HG03103 (cell line): Measurements from ENCODE around the gene PCDHGA7.
"Not testable (repeated sequence)": the region's sequence is repeated elsewhere in the genome, so short reads cannot be mapped to it uniquely, and the experiment has no call there.

ENCODE experiments used
- ATAC-seq: cut with Tn5 transposase; IDR thresholded peaks from one replicate; pipeline ENCODE4 v1.9.1; 2021; ENCODE audit warnings: low read depth; ENCODE audit not compliant: unreplicated experiment

PCDHGA7 gene

GRCh38 chr5:141366016-141366896 is 16.3 kb upstream of the PCDHGA7 start:
- ATAC-seq = no peak

- peak; percentile 90 for ATAC-seq
These were observed 12.3 kb upstream of the PCDHGA7 start, which contains the start of gene PCDHGB3 for GRCh38 chr5:141369994-141370848. Gene PCDHGB3, plus strand, starts transcription at chr5:141370242. Its CDS starts 153 bp downstream, at chr5:141370395.

- ATAC-seq = no peak
These were observed 10.7 kb upstream of the PCDHGA7 start for GRCh38 chr5:141371572-141372475.

- no peak for ATAC-seq
These were observed 8.7 kb upstream of the PCDHGA7 start, which contains the start of gene PCDHGA6 for GRCh38 chr5:141373673-141374317. Gene PCDHGA6, plus strand, starts transcription at chr5:141373891. Its CDS starts 193 bp downstream, at chr5:141374084.

GRCh38 chr5:141374627-141375026 is 7.9 kb upstream of the PCDHGA7 start:
- ATAC-seq = no peak

- ATAC-seq = not testable (repeated sequence)
These were observed 6.9 kb upstream of the PCDHGA7 start for GRCh38 chr5:141375444-141376155.

GRCh38 chr5:141383345-141383744 is 803 bp downstream of the PCDHGA7 start:
- ATAC-seq = no peak

- ATAC-seq = no peak
These were observed 2.1 kb downstream of the PCDHGA7 start for GRCh38 chr5:141384471-141385267.

- ATAC-seq = peak; percentile 51
These were observed 5.2 kb downstream of the PCDHGA7 start, which contains the start of gene PCDHGB4 for GRCh38 chr5:141387557-141388311. Gene PCDHGB4, plus strand, starts transcription at chr5:141387698. Its CDS starts 187 bp downstream, at chr5:141387885.

- no peak for ATAC-seq
These were observed 6.1 kb downstream of the PCDHGA7 start for GRCh38 chr5:141388661-141389060.

GRCh38 chr5:141389153-141390042 is 6.9 kb downstream of the PCDHGA7 start:
- no peak for ATAC-seq

GRCh38 chr5:141392429-141393198 is 10.1 kb downstream of the PCDHGA7 start, which contains the start of gene PCDHGA8:
Gene PCDHGA8, plus strand, starts transcription at chr5:141392633. Its CDS starts 181 bp downstream, at chr5:141392814.
- no peak for ATAC-seq

GRCh38 chr5:141393267-141393666 is 10.7 kb downstream of the PCDHGA7 start:
- ATAC-seq = no peak

- not testable (repeated sequence) for ATAC-seq
These were observed 12.1 kb downstream of the PCDHGA7 start for GRCh38 chr5:141394401-141395187.
